T-helper 17 cell (primary cell): ENCODE data around the gene PRR5. TPM values are rescaled to one million over a fixed set of nuclear protein-coding genes. Genes with fewer than 3 reads are reported as not detected.
A peak's percentile ranks its signal among the peaks of the same experiment; 100 is the strongest.

ENCODE experiments used
- ATAC-seq: fragments of 150-1000 bp; cut with Tn5 transposase; 2 replicates; pipeline ENCODE4 v1.10.0; 2021; ENCODE audit warnings: mild to moderate bottlenecking, moderate library complexity
- DNase-seq, 3 donors: peaks; one replicate each; pipeline versions ENCODE4 v3.0.0 to v3.0.0-alpha.2; 2020 to 2021
- H3K9me3 ChIP-seq: one replicate; pipeline ENCODE4 v1.7.0; 2013; ENCODE audit warnings: low read length, mild to moderate bottlenecking; ENCODE audit not compliant: control insufficient read depth, poor library complexity, severe bottlenecking
- H3K27ac Mint-ChIP-seq: one replicate; pipeline ENCODE4 v1.8.0; 2022; ENCODE audit warnings: mild to moderate bottlenecking, moderate library complexity, mixed read lengths
- H3K27me3 Mint-ChIP-seq: one replicate; pipeline ENCODE4 v1.8.0; 2022; ENCODE audit warnings: mixed read lengths
- H3K36me3 Mint-ChIP-seq: one replicate; pipeline ENCODE4 v1.8.0; 2022; ENCODE audit warnings: low read depth, mixed read lengths
- H3K4me1 Mint-ChIP-seq: one replicate; pipeline ENCODE4 v1.8.0; 2022; ENCODE audit warnings: mild to moderate bottlenecking, mixed read lengths
- H3K4me3 Mint-ChIP-seq: one replicate; pipeline ENCODE4 v1.8.0; 2022; ENCODE audit warnings: mild to moderate bottlenecking, moderate library complexity, mixed read lengths
- total RNA-seq, 4 donors: library from RNA in 2 of 4; stranded (reverse) in 2 of 4; gene quantifications; one replicate each; pipeline ENCODE4 v1.2.3 and lab custom pipeline; 2022 to 2026

Gene PRR5
- total RNA-seq, 2 donors from 2014 or later, result 51.8 to 52.2 TPM

DNA sequence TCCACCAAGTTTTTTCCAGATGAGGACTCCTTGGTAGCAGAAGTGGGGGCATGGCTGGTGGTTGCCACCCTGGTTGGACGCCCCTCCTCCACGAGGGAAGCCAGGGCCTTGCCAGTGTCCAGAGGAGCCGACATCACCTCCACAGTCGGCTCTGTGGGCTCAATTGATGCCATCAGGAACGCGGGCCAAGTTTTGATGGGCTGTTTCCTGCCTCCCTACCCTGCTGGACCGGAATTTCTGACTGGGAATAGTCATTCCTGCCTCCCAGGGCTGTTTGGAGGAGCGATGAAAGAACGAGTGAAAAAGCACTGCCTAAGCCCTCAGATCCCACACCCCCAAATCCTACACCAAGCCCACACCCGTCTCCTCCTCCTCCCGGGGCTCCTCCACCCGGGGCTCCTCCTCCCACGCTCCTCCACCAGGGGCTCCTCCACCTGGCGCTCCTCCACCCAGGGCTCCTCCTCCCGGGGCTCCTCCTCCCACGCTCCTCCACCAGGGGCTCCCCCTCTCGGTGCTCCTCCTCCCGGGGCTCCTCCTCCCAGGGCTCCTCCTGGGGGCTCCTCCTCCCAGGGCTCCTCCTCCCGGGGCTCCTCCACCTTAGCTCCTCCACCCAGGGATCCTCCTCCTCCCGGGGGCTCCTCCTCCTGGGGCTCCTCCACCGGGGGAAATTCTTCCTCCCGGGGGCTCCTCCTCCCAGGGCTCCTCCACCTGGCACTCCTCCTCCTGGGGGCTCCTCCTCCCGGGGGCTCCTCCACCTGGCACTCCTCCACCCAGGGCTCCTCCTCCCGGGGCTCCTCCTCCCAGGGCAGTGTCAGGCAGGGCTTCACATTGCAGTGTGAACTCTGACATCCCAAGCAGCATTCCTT lies 10.0 kb upstream of the PRR5 start:
- DNase-seq (no peak), ATAC-seq (no peak)
- H3K27ac Mint-ChIP-seq, result no peak overlapping the region
- H3K9me3 ChIP-seq, result no peaks in the 10 kb centered on the region
- no peaks in the 10 kb centered on the region for H3K36me3 Mint-ChIP-seq
- no peak overlapping the region for H3K4me3 Mint-ChIP-seq
- H3K27me3 Mint-ChIP-seq, result no peaks in the 10 kb centered on the region
- peaks cover 6% of the 10 kb centered on the region for H3K4me1 Mint-ChIP-seq

DNA sequence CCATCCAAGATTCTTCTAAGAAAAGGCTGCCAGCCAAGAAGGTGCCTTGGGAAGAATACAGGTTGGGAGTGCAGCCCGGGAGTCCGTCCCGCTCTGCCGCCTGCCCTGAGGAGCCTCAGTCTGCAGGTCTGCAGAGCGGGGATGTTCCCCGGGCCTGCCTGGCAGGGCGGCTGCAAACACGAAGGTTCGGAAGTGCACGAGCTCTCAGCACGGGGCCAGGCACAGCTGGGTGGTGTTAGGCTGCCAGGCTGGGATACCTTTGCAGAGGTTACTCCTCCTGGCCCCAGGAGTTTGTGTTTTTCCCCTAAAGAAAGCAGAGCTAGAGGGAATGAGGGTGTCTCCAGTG lies 9.4 kb upstream of the PRR5 start:
- Mint-ChIP-seq H3K27ac (no peak overlapping the region), H3K36me3 (no peaks in the 10 kb centered on the region), H3K4me1 (peaks cover 9% of the 10 kb centered on the region), H3K27me3 (no peaks in the 10 kb centered on the region), H3K4me3 (no peak overlapping the region)
- H3K9me3 ChIP-seq, result no peaks in the 10 kb centered on the region
- DNase-seq, result no peak
- no peak for ATAC-seq

DNA sequence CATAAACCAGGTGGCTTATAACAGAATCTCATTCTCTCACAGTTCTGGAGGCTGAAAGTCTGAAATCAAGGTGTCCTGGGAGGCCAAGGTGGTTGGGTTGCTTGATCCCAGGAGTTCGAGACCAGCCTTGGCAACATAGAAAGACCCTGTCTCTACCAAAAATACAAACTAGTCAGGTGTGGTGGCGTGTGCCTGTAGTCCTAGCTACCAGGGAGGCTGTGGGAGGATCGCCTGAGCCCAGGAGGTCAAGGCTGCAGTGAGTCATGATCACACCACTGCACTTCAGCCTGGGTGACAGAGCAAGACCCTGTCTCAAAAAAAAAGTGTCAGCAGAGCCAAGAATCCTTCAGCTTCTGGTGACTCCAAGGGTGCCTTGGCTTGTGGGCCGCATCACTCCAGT lies 8.9 kb upstream of the PRR5 start:
- no peaks in the 10 kb centered on the region for H3K9me3 ChIP-seq
- Mint-ChIP-seq H3K4me3 (no peak overlapping the region), H3K36me3 (no peaks in the 10 kb centered on the region), H3K27me3 (no peaks in the 10 kb centered on the region), H3K27ac (no peak overlapping the region), H3K4me1 (peaks cover 9% of the 10 kb centered on the region)
- ATAC-seq (no peak), DNase-seq (no peak)

DNA sequence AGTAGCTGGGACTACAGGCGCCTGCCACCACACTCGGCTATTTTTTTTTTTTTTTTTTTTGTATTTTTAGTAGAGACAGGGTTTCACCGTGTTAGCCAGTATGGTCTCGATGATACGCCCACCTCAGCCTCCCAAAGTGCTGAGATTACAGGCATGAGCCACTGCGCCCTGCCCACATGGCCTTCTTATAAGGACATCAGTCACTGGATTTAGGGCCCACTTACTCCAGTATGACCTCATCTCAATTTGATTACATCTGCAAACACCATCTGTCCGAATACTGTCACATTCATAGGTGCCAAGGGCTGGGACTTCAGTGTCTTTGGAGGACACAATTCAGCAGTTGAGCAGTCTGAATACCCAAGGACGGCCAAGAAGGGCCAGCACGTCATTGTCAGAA lies 8.2 kb upstream of the PRR5 start:
- Mint-ChIP-seq H3K36me3 (no peaks in the 10 kb centered on the region), H3K4me1 (peaks cover 6% of the 10 kb centered on the region), H3K27me3 (no peaks in the 10 kb centered on the region), H3K27ac (no peak overlapping the region), H3K4me3 (no peak overlapping the region)
- H3K9me3 ChIP-seq, result no peaks in the 10 kb centered on the region
- ATAC-seq (no peak), DNase-seq (no peak)

DNA sequence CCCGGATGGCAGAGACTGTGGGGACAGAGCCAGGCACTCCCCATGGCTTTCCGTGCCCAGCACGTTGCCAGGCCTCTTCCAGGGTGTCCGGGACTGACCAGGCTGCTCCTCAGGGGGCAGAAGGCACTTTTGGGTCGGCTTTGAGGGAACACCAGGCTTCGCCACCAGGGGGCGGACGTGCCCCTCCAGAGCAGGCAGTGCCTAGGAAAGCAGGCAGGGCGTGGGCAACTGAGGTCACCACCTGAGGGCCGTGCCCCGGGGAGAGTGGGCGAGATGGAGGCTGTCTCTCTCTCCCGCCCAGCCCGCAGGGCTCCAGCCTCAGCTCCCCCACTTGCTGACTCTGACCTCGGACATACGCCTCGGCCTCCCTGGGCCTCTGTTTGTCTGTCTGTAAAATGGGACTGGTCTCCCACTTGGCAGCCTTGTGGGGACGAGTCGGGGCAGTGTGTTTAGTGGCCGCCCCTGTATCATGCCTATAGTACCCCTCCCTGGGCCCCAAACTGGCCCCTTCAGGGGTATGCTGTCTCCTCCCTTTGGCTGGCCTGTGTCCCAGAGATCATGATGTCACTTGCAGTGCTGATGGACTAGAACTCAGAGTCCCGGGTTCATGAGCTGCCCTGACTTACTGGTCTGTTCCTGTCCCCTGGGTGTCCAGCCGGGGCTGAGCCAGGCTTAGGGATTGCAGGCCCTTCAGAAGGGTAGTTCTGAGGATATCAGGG lies 4.4 kb upstream of the PRR5 start:
- Mint-ChIP-seq H3K27me3 (no peaks in the 10 kb centered on the region), H3K36me3 (no peaks in the 10 kb centered on the region), H3K4me1 (peaks cover 8% of the 10 kb centered on the region), H3K27ac (no peak overlapping the region), H3K4me3 (no peak overlapping the region)
- H3K9me3 ChIP-seq, result no peaks in the 10 kb centered on the region
- peak; percentile 76 to 83 (median 80) for DNase-seq
- ATAC-seq, result peak; percentile 46

DNA sequence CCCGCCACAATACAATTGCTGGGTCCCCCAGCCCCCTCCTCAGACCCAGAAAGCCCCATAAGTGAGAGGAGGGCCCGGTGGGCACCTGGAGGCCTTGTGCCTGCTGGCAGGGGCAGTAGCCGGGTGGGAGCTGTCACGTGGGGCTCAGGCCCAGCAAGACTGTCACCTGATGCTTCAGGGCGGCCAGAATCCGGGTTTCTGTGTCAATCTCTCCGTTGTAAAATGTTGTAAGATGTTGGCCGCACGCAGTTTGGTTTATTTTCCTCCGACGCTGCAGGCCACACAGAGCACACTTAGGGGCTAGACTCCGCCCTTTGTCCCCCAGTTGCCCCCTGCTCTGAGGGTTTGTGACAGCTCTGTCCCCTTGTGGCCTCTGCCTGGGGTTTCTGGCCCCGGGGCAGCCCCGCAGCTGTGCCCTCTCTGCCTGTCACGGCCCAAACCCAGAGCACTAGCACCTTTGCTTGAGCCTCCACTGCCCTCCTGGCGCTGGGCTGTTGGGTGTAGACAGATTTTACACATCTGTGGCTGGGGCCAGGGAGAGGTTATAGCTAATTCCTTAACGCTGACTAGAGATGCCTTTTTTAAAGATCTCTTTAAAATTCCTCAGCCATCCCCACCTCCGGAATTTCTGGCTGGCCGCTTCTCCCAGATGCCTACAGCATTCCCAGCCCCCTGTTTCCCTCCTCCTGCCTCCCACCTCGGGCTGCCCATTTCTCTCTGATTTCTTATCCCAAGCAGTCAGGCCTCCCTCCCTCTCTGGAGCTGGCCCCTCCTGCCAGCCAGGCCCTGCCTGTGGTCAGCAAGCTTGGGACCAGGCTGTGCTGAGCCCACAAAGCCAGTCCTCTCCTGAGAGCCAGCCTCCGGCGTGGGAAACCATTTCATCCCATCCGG lies 3.2 kb upstream of the PRR5 start:
- ATAC-seq, result no peak
- no peak overlapping the region for H3K4me3 Mint-ChIP-seq
- DNase-seq, result no peak
- H3K36me3 Mint-ChIP-seq, result no peaks in the 10 kb centered on the region
- no peak overlapping the region for H3K27ac Mint-ChIP-seq
- peaks cover 8% of the 10 kb centered on the region for H3K4me1 Mint-ChIP-seq
- H3K9me3 ChIP-seq, result no peaks in the 10 kb centered on the region
- no peaks in the 10 kb centered on the region for H3K27me3 Mint-ChIP-seq

DNA sequence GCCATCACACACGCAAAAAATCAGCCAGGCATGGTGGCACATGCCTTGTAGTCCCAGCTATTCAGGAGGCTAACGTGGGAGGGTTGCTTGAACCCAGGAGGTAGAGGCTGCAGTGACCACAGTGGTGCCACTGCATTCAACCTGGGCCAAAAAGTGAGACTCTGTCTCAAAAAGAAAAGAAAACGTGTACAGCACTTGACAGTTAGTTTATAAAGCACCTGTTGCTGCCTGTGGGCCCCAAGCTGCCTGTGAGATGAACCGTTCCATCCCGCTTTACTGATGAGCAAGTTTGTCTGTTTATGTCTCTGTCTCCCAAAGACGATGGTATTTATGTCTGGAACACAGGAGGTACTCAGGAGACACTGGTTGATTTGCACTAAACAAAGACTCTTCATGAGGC lies 1.5 kb upstream of the PRR5 start:
- H3K4me3 Mint-ChIP-seq, result no peak overlapping the region
- H3K27me3 Mint-ChIP-seq, result no peaks in the 10 kb centered on the region
- no peak for ATAC-seq
- no peaks in the 10 kb centered on the region for H3K9me3 ChIP-seq
- H3K4me1 Mint-ChIP-seq, result peaks cover 12% of the 10 kb centered on the region
- H3K36me3 Mint-ChIP-seq, result no peaks in the 10 kb centered on the region
- H3K27ac Mint-ChIP-seq, result peak overlapping the region; percentile 63
- DNase-seq, result no peak

DNA sequence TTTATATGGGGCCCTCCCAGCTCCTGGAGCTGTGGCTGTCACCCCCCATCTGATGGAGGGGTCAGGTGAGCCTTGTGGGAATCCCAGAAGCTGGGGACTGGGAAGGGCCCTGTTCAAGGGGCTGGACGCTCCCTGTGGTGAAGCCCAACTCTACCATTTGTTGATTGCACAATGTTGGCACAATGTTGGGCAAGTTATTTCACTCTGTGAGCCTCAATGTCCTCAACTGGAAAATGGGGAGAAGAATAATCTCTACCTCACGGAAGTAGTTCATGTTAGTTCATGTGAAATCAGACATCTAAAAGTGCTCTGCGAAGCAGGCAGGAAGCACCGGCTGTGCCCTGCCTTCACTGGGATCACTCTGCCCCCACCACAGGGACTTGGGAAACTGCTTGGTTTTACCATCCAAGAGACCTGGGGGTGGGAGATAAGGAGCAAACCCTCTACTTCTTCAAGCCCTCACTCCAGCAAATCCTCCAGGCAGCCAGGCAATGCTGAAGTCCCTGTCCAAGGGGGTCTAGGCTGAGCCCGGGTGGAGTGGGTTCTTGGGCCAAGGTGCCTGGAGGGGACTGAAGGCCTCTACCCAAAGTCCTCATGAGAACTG lies 715 bp upstream of the PRR5 start:
- Mint-ChIP-seq H3K27me3 (no peaks in the 10 kb centered on the region), H3K27ac (peak overlapping the region; percentile 63), H3K4me1 (peaks cover 14% of the 10 kb centered on the region), H3K4me3 (peak overlapping the region; percentile 83), H3K36me3 (no peaks in the 10 kb centered on the region)
- ATAC-seq (no peak), DNase-seq (no peak)
- H3K9me3 ChIP-seq, result no peaks in the 10 kb centered on the region

DNA sequence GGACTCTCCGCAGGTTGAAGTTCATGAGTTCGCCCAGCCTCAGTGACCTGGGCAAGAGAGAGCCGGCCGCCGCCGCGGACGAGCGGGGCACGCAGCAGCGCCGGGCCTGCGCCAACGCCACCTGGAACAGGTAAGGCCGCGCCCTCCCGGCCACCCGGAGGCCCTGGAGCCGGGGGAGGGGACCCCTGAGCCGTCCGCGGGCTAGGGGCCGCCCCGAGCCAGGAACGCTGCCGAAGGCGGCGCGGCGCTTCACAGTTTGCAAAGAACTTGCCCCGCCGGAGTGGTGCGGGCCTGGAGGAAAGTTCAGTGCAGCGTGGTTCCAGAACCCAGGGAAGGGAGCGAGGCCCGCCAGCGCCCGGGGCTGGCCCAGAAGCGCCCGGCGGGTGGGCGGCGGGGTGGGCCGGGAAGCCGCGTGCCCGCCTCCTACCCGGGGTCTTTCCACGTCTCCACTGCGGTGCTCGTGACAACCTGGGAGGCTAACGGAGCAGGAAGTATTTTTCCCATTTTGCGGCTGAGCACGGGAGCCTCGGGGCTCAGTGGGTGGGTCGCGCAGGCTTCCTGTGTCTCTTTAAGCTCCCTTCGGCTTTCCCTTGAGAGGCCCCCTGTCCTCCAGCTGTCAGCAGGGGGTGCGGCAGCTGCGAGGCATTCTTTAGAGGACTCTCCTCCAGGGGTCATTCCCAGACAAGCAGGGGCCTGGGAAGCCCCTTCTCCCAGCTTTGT lies 635 bp downstream of the PRR5 start:
- H3K9me3 ChIP-seq, result no peaks in the 10 kb centered on the region
- Mint-ChIP-seq H3K27ac (peak overlapping the region; percentile 8), H3K27me3 (no peaks in the 10 kb centered on the region), H3K4me3 (peak overlapping the region; percentile 81), H3K4me1 (peaks cover 13% of the 10 kb centered on the region), H3K36me3 (no peaks in the 10 kb centered on the region)
- DNase-seq (peak in 1 of 3 donors; percentile 16), ATAC-seq (peak; percentile 26)

DNA sequence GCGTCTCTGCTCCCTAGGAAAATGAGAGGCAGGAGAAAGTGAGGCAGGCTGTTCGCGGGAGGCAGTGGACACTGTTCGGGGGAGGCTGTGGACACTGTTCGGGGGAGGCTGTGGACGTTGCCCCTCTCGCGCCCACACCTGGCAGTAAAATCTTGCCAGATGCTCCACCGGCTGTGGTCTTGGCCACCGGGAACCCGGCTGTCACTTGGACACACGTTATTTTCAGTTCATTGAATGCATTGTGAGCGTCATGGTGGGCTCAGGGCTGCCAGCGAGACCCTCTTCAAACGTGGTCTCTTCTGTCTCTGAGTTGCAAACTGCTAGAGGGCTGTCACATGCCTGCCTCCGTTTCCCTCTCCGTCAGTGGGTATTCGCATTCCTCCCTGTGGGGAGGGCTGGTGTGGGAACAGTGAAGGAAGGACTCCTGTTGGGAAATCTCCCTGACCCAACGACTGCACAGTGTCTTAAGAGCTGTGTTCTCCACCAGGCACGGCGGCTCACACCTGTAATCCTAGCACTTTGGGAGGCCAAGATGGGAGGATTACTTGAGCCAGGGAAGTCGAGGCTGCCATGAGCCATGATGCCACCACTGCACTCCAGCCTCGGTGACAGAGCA lies 1.4 kb downstream of the PRR5 start:
- Mint-ChIP-seq H3K4me1 (peaks cover 15% of the 10 kb centered on the region), H3K4me3 (peak overlapping the region; percentile 81), H3K27me3 (no peaks in the 10 kb centered on the region), H3K27ac (peak overlapping the region; percentile 8), H3K36me3 (no peaks in the 10 kb centered on the region)
- no peaks in the 10 kb centered on the region for H3K9me3 ChIP-seq
- DNase-seq (no peak), ATAC-seq (no peak)

DNA sequence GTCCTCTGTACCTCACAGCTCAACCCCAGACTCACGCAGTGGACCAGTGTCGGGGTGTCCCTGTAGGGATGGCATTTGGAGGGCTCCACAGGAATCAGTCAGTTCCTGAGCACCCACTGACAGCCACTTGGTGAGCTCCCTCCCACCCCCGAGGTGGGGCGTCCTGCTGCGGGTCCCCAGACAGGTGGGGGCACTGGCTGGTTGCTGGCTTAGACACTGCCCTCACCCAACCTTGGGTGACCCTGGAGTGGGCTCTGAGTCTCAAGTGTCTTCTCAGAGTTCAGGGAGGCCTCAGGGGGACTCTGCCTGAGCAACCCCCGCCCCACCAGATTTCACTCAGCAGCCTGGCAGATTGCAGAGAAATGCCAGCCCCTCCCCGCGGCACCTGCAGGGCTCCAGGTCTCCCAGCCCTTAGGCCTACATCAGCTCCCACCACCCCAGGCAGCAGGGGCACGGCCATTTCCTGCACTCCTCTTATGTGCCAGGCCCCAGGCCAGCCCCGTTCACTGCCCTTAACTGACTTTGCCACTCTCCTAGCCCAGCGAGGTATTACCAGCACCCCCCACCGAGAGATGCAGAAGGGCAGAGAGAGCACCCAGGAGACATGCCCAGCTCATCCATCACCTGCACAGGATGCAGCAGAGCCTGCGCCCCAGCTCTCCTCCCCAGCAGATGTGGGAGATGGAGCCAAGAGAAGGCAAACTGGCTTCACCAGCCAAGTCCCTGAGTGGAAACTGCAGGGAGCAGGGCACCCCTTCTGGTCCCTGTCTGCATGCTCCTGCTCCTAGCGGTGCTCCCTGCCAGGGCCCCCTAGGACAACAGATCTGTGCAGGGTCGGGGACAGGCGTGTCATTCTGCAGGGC lies 2.4 kb downstream of the PRR5 start:
- H3K9me3 ChIP-seq, result no peaks in the 10 kb centered on the region
- Mint-ChIP-seq H3K4me3 (peak overlapping the region; percentile 81), H3K27me3 (no peaks in the 10 kb centered on the region), H3K27ac (peak overlapping the region; percentile 8), H3K4me1 (peaks cover 17% of the 10 kb centered on the region), H3K36me3 (no peaks in the 10 kb centered on the region)
- DNase-seq (no peak), ATAC-seq (no peak)
